Thoracic aorta (tissue), 2 donors: ENCODE data around the gene TDRD7. TPM values are rescaled to one million over a fixed set of nuclear protein-coding genes. Genes with fewer than 3 reads are reported as not detected.

Experiments used
- ATAC-seq: fragments of 150-250 bp; one replicate; pipeline ENCODE4 v1.8.0; 2017; ENCODE audit warnings: low read depth; ENCODE audit not compliant: insufficient number of reproducible peaks, low FRiP score
- DNase-seq: peaks from one replicate; pipeline ENCODE4 v3.0.0-alpha.2; 2020; ENCODE audit warnings: low spot score
- H3K27ac ChIP-seq, 2 donors: fragments of 200-600 bp; sonication (generic); 1 replicate in 1 of 2; 2 replicates in 1 of 2; pipeline ENCODE4 v1.5.1; 2016; ENCODE audit warnings: mild to moderate bottlenecking in 2 of 2, moderate library complexity in 2 of 2
- H3K27me3 ChIP-seq: fragments of 200-600 bp; sonication (generic); replicated peaks from 2 replicates; pipeline ENCODE4 v1.6.0; 2016; ENCODE audit warnings: mild to moderate bottlenecking; ENCODE audit not compliant: insufficient read depth
- H3K36me3 ChIP-seq: fragments of 200-600 bp; sonication (generic); one replicate; pipeline ENCODE4 v1.5.1; 2016
- H3K4me1 ChIP-seq, 2 donors: fragments of 200-600 bp; sonication (generic); 1 replicate in 1 of 2; 2 replicates in 1 of 2; pipeline versions ENCODE4 v1.5.1 to v1.6.0; 2016; ENCODE audit warnings: low read depth in 2 of 2, mild to moderate bottlenecking in 1 of 2; ENCODE audit not compliant: control insufficient read depth in 1 of 2
- H3K4me3 ChIP-seq: fragments of 200-600 bp; sonication (generic); 2 replicates; pipeline ENCODE4 v1.5.1; 2016; ENCODE audit warnings: mild to moderate bottlenecking
- H3K9me3 ChIP-seq: fragments of 200-600 bp; sonication (generic); 2 replicates; pipeline ENCODE4 v1.5.1; 2016
- total RNA-seq, 2 donors: library from RNA; depleted of rRNA; stranded (reverse); fragments of >200 nt; gene quantifications; one replicate each; pipeline versions ENCODE4 v1.1.0 to v1.2.3, GENCODE V29; 2016
- TF ChIP-seq, protein P1 (sequence below): fragments of 200-600 bp; sonication (generic); IDR thresholded peaks from one replicate; pipeline ENCODE4 v1.5.1; 2019; ENCODE audit warnings: antibody characterized with exemption

TDRD7 gene
- total RNA-seq, 2 donors from 2014 or later = 13.9 to 16.2 TPM

DNA sequence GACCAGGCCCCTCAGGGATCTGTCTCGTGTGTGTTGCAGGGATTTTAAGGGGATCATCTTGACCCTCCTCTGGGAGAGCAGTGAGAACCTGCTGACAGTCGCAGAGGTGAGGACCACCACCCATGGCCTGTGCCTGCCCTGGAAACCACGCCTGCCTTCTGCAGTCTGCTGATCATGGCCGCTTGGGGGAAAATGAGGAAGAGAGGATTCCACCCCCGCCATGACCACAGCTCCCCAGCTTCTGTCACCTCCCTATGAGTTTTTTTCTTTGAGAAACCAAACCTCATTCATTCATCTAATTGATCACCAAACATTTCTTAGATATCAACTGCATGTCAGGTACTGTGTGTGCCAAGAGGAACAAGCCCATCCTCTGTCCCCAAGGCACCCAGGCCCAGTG lies 46.3 kb upstream of the TDRD7 start:
- peaks cover 5% of the 10 kb centered on the region for H3K9me3 ChIP-seq
- no peak for DNase-seq
- H3K4me1 ChIP-seq = no peaks in the 10 kb centered on the region
- H3K36me3 ChIP-seq = peaks cover 15% of the 10 kb centered on the region
- no peaks in the 10 kb centered on the region for H3K27me3 ChIP-seq
- H3K27ac ChIP-seq = no peak overlapping the region
- H3K4me3 ChIP-seq = no peak overlapping the region
- TF ChIP-seq, protein P1, sequence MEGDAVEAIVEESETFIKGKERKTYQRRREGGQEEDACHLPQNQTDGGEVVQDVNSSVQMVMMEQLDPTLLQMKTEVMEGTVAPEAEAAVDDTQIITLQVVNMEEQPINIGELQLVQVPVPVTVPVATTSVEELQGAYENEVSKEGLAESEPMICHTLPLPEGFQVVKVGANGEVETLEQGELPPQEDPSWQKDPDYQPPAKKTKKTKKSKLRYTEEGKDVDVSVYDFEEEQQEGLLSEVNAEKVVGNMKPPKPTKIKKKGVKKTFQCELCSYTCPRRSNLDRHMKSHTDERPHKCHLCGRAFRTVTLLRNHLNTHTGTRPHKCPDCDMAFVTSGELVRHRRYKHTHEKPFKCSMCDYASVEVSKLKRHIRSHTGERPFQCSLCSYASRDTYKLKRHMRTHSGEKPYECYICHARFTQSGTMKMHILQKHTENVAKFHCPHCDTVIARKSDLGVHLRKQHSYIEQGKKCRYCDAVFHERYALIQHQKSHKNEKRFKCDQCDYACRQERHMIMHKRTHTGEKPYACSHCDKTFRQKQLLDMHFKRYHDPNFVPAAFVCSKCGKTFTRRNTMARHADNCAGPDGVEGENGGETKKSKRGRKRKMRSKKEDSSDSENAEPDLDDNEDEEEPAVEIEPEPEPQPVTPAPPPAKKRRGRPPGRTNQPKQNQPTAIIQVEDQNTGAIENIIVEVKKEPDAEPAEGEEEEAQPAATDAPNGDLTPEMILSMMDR = no peak
- ATAC-seq = no peak

DNA sequence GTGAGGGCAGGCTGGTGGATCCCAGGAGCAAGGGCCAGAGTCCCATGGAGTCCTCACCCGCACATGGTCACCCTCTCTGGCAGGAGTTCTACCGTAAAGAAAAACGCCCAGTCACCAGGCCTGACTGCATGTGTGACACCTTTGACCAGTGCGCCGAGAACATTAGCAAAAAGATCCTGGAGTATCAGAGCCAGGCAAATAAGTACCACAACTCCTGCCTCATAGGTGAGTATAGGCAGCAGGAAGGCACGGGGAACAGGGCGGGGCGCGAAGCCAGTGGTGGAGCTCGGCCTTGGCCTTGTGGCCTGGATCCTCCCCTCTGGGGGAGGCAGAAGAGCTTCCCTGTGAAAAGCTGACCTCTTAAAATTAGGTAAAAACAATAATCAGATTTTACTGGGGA lies 45.4 kb upstream of the TDRD7 start:
- ATAC-seq (no peak), DNase-seq (no peak)
- Histone ChIP-seq H3K27me3 (no peaks in the 10 kb centered on the region), H3K27ac (no peak overlapping the region), H3K9me3 (peaks cover 5% of the 10 kb centered on the region), H3K4me3 (no peak overlapping the region), H3K4me1 (no peaks in the 10 kb centered on the region), H3K36me3 (peaks cover 15% of the 10 kb centered on the region)
- TF ChIP-seq, protein P1 = no peak

DNA sequence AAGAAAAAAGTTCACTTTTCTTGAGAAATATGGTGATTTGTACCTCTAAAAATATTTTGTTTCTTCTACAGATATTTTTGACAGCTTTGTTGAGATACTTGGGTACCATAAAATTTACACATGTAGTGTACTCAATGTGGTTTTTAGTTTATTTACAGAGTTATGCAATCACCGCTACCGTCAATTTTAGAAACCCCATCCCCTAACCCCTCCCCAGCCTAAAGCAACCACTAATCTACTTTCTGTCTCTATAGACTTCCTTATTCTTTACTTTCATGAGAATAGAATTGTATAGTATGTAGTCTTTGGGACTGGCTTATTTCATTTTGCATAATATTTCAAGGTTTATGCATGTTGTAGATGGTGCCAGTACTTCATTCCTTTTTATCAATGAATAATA lies 45.0 kb upstream of the TDRD7 start:
- DNase-seq (no peak), ATAC-seq (no peak)
- Histone ChIP-seq H3K27me3 (no peaks in the 10 kb centered on the region), H3K4me3 (no peak overlapping the region), H3K36me3 (peaks cover 15% of the 10 kb centered on the region), H3K4me1 (no peaks in the 10 kb centered on the region), H3K9me3 (peaks cover 5% of the 10 kb centered on the region), H3K27ac (no peak overlapping the region)
- TF ChIP-seq, protein P1 = no peak

DNA sequence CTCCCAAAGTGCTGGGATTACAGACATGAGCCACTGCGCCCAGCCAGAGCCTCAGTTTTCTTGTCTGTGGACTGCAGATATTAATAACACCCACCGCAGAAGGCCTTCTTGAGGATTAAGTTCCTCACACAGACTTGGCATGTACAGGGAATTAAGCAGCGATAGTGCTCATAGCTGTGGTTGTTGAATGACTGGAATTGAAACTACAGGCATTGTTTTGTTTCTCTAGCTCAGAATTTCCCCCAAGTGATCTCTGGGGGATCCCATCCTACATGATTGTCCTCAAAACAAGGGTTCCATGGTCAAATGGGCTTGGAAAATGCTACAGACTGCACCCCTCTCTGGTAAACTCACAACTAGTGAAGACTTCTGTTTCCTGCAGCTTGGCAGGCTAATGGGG lies 44.2 kb upstream of the TDRD7 start:
- TF ChIP-seq, protein P1 = no peak
- Histone ChIP-seq H3K27ac (no peak overlapping the region), H3K36me3 (peaks cover 15% of the 10 kb centered on the region), H3K9me3 (peaks cover 5% of the 10 kb centered on the region), H3K4me1 (no peaks in the 10 kb centered on the region), H3K4me3 (no peak overlapping the region), H3K27me3 (no peaks in the 10 kb centered on the region)
- ATAC-seq (no peak), DNase-seq (no peak)

DNA sequence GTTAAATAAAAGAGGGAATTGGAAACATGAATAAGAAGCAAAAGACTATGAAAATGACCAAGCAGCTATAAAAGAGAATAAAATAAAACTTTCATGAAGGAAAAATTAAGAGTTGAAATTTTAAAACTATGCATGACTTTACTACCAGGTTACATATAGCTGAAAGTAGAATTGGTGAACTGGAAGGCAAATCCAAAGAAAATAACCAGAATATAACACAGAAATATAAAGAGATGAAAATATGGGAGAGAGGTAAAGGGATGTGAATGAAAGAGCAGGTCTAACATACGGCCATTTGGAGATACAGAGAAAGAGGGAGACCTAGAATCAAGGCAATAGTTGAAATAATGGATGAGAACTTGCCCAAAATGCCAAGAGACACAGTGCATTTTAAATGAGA lies 42.9 kb upstream of the TDRD7 start:
- Histone ChIP-seq H3K27me3 (no peaks in the 10 kb centered on the region), H3K9me3 (peaks cover 5% of the 10 kb centered on the region), H3K36me3 (peaks cover 15% of the 10 kb centered on the region), H3K4me3 (no peak overlapping the region), H3K27ac (no peak overlapping the region), H3K4me1 (no peaks in the 10 kb centered on the region)
- TF ChIP-seq, protein P1 = no peak
- no peak for DNase-seq
- no peak for ATAC-seq
